Hematopoietic multipotent progenitor cell treated with erythropoietin and hydrocortisone succinate and interleukin-3 and kit ligand, for 6 days (in vitro differentiated cells): ENCODE results near the gene SACS.
A peak's percentile ranks its signal among the peaks of the same experiment; 100 is the strongest.
"Not testable (repeated sequence)": the region's sequence is repeated elsewhere in the genome, so short reads cannot be mapped to it uniquely, and the experiment has no call there.

Experiments
- DNase-seq: peaks from one replicate; pipeline ENCODE4 v3.0.0-alpha.2; 2015

SACS gene

DNA sequence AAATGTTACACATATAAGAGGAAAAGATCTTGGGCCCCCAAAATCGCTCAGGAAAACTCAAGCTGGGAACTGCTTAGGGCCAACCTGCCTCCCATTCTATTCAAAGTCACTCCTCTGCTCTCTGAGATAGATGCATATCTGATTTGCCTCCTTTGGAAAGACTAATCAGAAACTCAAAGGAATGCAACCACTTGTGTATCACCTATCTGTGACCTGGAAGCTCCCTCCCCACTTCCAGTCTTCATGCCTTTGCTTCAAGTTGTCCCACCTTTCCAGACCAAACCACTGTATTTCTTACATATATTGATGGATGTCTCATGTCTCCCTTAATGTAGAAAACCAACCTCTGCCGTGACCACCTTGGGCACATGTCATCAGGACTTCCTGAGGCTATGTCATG lies 32.3 kb downstream of the SACS start:
- DNase-seq: not testable (repeated sequence)

DNA sequence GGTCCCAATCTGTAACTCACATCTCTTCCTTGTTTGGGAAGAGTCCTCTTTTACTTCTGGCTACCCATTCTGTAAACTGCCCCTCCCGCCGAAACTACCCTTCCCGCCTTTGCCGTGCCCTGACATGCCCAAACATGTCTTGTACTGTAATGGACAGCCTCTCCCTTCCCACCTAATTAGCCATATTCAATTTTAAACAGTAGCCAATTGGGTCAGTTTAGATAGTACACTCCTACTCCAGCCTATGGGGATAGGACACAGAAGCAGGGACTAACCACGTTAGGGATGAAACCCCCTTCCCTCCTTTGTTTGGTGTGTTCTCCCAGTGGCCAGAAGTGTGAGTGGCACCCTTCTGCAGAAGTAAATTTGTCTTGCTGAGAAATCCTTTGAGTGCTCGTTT lies 34.2 kb downstream of the SACS start:
- no peak for DNase-seq

DNA sequence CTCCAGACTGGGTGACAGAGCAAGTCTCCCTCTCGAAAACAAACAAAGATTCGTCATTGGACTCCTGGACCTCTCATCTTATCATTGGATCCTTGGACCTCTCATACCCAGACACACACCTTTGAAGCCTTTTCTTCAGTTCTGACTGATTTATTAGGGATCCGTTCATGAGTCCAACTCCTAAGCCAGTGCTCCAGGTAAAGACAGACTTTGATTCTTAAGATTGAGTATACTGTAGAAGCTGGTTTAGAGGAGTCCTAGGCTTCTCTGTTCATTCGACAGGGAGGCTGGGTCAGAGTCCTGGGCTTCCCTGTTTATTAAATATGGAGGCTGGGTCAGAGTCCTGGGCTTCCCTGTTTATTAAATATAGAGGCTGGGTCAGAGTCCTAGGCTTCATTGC lies 38.7 kb downstream of the SACS start:
- DNase-seq: no peak

DNA sequence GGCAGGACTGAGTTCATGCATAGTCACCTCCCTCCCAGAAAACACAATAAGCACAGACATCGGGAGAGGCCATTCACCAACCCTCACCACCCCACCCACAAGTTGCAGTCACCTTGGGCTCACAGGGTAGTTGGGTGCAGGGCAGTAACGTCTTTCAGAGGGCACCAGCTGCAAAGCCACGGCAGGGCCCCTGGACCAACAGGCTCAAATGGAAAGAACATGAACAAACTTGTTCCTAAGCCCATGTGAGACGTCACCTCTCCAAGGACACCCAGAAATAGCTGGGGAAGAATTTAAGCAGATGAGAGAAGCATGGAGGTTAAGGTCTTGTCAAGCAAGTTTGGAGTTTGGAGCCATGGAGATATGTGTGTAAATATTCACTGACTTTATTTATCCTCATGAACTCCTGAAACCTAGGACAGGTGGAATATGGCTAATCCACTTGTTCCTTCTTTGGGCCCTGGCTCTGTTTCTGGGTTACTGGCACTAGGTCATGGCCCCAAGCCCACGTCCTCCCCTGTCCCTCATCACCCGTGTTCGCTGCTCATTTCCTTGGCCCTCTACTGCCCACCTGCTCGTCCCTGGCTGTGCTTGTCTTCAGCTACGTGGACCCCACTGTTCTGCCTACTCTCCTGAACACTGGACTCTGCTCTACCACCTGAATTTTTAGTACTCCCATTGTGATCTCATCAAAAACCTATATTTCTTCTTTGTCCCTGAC lies 40.4 kb downstream of the SACS start:
- DNase-seq: no peak

DNA sequence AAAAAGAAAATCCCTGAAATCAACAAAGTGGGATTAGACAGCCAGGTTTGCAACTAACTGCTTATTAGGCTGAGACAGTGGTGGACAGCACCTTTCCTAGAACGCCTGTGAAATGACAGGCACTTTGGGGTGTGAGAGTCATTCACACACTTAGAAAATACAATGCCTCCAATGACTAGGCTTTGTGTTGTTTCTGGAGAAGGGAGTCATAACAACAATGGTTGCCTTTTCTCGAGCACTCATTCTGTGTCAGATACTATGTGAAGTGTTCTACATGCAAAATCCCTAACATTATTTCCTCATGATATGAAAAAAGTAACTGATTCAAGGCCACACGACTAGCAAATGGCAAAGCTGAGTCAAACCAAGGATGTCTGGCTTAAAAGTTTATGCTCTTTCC lies 41.2 kb downstream of the SACS start:
- DNase-seq: no peak

DNA sequence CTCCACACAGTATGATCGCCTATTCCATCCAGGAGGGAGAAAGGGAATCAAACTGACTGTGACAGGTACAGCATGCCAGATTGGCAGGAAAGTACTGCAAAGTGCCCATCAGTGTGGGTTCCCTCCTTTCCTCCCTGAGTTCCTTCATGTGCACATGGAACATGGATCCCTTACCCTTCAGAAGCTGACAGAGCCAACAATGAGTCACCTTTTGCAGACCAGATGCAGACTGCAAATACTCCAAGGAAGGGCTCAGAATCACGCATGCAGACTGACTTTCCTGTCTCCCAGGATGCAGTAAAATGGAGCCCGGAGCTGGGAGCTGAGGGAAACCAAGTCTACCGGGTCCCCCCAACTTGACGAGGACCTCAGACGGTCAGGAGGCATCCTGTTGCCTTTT lies 41.8 kb downstream of the SACS start:
- DNase-seq: no peak

DNA sequence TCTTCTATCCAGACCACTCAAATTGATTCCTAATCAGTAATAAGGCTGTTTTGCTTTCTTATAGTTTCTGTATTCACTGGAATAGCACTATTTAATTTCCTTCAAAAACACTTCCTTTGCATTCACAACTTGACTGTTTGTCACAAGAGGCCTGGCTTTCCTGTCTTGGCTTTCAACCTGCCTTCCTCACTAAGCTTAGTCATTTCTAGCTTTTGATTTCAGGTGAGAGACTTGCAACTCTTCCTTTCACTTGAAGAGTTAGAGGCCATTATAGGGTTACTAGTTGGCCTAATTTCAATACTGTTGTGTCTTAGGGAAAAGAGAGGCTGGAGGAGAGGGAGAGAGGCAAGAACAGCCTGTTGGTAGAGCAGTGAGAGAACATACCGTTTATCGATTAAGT lies 47.0 kb downstream of the SACS start:
- no peak for DNase-seq

DNA sequence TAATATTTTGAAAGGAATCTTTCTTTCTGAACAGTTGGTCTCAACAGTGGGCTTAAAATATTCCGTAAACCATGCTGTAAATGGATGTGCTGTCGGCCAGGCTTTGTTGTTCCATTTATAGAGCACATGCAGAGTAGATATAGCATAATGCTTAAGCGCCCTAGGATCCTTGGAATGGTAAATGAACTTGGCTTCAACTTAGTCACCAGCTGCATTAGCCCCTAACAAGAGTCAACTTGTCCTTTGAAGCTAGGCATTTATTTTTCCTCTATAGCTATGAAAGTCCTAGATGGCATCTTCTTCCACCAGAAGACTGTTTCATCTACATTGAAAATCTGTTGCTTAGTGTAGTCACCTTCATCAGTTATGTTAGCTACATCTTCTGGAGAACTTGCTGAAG lies 47.6 kb downstream of the SACS start:
- DNase-seq: no peak

DNA sequence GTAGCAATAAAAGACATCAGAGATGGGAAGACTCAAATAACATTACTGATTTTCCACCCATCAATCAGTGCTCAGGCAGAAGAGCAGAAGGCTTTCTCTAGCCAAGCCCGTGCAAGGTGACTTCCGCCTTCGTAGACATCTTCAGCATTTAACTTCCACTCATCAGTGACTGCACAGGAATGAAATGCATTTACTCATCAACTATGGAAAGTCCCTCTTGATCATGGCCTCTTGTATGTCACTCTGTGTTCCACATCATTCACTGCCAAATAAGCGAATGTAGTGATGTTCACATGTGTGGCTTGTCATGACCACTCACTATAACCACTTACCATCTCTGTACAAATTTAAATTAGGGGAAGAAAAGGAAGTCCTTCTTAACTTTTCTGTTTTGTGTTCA lies 49.4 kb downstream of the SACS start:
- no peak for DNase-seq

DNA sequence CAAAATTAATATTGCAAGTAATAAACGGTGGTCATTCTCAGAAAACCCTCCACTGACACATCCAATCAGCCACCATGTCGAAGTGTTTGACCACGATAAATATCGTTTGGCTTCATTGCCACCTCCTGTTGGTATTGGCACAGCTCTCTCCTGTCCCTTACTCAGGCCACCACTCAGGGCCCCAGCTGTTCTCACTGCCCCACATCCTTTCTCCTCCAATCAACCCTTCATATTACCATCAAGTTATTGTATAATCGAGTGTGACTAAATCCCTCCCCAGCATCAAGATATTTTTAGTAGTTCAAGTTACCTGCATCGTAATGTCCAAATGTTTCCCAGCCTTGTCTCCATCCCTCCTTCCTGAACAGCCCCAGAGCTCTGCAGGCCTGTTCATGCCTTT lies 50.4 kb downstream of the SACS start:
- no peak for DNase-seq

DNA sequence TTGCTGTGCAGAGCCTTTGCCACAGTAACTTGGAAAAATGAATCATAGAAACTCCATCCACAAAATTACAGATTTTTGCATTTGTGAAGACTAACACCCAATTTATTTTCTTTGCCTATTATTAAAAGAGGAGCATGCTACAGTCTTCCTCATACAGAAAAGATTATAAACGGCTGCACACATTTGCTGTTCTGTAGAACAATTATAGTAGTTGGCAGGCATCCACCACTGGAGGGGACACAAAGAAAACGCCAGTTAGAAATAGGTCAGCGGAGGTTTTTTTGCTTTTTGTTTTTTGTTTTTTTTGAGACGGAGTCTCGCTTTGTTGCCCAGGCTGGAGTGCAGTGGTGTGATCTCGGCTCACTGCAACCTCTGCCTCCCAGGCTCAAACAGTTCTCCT lies 51.6 kb downstream of the SACS start:
- no peak for DNase-seq

DNA sequence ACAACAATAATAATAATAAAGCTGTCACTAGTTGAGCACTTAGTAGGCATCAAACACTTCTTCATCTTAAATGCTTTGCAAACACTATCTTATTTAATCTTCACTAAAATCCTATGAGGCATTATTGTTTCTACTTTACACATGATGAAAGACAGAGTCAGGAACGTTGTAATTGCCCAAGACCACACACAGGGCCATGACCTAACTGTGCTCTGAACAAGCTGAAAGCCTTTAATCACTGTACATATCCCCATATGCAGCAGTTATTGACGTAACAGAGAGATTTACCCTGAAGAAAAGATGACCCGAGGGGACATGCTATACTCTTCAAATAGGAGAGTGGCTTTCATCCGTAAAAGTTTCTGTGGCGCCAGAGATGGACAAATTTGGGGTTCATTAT lies 53.0 kb downstream of the SACS start:
- no peak for DNase-seq

DNA sequence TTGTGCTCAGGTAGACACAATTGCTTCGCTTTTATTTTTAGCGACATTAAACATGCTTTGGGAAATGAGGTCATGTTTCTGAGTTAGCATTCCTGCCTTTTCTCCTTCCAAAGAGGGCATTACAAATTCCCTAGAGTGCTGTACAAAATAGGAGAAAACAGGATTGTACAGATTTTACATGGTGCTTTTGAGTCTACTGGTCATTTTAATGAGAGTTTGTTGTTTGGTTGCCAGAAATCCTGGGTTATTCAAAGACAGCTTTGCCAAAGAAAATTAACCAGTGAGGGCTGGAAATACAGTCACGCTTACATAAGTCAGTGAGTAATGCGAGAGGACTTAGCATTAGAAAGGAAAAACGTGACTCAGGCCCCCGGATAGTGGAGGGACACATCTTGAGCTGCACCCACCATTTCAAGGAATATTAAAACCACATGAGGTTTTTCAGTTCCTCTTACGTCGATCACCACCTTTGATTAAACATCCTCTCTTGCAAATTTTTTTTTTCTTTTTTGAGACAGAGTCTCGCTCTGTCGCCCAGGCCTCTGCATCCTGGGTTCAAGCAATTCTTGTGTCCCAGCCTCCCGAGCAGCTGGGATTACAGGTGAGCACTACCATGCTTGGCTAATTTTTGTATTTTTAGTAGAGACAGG lies 55.4 kb downstream of the SACS start:
- DNase-seq: peak; percentile 56

DNA sequence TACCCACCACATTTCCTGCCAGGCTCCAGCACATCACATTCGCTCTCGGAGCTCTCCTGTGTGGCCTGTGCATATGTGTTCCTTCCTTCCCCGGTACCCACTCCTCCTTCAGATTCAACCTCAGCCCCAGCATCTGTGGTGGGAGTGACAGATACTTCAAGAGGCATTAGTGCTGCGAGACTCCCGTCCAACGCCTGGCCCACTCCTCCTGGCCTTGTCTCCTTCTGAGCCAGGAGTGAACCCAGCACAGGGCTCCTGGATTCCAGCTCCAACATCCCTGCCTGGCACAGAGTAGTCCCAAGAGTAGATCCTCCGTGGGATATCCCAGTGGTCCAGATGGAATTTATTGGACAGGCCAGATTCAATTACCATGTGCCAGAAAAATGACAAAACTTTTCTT lies 55.9 kb downstream of the SACS start:
- DNase-seq: no peak

DNA sequence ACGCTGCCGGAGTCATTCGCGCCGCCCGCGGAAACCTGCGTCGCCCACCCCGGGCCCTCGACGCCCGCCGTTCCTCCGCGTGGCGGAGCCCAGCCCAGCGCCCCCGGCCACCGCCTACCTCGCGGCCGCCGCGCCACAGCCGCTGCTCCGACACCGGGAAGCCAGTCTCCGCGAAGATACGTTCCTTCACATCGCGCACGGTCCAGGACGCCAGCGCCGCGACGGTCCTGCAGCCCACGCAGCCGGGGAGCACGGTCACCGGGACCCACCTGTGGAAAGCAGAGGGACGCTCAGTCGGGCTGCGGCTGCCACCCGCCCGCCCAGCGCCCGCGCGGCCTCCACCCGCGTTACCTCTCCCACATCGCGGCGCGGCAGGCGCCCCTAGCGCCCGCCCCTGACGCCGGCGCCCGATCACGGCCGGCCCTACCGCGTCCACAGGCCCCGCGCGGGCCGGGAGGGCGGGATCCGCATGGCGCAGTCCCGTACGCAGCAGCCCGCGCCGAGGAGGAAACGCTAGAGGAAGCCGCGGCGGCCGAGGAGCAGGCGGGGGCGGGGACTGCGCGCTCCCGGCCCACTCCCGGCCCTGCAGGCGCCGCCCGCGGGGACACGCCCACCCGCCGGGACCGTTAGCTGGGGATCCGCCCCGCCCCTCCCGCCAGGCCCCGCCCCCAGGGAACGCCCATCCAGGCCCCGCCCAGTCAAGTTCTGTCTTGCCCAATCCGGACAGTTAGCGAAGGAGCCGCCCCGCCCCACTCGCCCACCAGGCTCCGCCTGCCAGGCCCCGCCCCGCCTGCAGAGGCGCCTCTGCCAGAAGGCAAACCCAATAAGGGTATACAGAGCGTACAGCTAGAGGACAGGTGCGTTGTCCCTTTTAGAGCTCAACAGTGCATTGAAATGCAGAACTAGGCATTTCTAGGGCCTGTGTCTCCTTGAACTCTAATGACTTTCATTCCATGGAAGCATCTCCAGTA lies 58.2 kb downstream of the SACS start:
- peak; percentile 95 for DNase-seq

DNA sequence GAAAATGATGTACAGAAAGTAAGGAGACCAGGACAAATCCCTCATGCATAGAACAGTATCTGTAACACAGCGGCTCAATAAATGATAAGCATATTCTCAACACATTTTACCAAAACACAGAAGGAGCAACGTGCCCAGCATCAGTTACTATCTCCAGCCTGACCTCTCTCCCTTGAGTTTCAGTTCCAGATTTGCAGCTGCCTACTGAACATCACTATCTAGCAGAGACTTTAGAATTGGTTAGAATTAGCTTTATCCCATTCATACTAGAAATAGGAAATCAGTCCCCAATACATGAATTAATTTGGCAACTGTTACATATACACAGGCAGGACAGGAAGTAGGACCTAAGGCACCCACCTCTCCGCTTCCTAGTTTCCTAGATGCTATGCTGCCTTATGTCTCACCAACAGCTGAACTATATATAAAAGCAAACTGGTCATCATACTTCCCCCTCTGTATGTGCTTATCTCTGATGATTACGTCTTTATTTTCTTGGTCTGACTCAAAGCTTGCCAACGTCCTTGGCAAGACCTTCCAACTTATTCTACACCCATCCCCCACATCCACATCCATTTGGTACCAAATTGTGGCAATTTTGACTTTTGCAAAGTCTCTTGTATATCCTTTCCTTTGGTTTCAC lies 61.1 kb downstream of the SACS start:
- peak; percentile 28 for DNase-seq

DNA sequence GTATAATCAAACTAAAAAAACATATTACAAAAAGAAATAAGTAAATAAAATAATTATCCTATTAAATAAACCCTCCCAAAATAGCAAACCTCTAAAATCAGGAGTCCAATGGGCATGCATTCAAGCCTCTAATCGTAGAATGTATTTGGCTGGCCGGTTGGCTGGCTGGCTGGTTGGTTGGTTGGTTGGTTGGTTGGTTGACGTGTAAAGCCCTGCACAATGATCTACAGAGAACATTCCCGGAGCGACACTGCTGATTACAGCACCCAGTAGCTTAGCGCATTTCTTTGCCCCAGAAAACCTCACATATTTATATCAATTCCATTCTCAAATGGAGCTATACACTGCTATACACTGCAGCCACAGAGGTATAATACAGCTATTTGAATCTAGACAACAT lies 65.6 kb downstream of the SACS start:
- no peak for DNase-seq

DNA sequence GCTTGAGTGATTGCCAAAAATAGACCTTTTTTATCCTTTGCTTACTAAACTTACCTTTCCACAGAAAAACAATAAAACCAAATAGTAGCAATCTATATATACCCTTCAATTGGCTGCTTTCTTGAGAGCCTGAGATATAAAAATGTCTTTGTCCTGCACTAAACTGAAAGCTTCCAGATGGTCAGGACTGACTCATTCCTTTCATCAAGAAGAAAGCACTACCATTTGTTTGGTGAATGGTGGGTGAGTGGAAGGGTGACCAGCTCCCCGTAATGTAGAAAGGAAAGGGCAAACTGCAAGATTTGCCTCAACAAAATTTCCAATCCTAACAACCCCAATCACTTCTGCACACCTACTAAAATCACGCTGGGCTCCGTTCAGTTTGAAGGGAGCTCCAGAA lies 67.8 kb downstream of the SACS start:
- no peak for DNase-seq

DNA sequence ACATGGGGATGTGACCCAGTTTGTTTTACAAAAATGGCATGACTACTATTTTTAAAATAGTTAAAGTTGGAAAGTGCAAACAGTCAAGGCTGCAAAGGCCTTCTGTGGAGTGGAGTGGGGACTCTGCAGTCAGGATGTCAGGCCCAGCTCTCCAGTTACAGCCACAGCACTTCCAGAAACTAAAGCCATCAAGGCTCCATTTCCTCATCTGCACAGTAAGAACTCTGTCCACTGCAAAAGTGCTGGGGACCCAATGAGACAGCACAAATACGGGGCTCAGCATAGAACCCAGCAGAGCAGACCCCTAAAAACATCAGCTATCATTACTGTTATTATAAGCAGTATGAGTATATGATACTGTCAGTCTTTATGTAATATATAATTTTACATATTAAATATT lies 73.6 kb downstream of the SACS start:
- DNase-seq: no peak

DNA sequence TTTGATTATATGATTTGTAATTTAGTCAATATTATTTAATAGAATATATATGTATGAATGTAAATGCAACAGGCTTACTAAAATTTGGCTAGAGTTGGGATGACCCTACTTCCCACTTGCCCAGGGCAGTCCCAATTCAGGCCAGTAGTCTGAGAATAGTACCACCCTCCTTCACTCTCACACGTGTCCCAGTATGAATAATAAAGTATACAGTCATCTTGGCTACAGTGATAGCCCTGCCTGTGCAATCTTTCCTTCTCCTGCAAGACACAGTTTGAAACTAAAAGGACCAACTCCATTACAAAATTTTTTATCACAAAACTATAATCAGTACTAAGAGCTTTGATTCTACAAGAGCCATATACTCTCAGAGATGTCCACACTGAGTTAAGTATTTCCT lies 76.2 kb downstream of the SACS start:
- no peak for DNase-seq

DNA sequence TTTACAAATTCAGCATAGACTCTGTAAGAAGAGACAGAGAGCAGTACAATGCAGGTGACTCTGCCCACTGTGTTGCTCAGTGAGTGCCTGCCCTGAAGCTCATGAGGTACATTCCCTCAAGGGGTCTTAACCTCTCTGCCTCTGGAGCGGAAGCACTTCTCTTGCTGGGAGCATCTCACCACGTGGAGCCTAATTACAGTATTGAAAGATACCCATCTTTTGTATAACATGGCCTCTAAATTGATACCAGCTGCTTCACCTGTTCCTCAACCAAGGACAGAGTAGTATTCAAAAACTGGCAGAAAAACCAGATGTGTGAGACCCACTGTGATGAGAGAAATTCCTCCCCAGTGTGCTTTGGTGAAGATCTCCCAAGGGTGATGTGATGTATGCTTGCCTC lies 77.1 kb downstream of the SACS start:
- no peak for DNase-seq

DNA sequence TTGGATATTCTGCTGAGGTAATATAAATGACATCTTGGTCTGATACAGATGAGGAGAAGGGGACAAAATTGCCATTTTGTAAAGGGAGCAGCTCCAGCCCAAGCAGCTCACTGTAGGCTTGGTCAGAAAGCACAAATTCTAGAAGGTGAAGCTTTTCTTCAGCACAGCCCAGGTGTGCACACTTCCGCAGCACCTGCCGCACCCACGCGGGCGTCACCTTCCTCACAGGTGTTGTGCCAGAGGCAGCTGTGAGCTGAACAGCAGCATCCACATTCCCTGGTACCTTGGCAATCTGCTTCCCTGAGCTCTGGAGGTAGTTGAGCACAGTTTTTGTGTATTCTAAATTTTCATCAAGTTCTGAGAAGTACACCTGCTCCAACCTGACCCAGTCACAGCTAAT lies 79.0 kb downstream of the SACS start:
- no peak for DNase-seq

DNA sequence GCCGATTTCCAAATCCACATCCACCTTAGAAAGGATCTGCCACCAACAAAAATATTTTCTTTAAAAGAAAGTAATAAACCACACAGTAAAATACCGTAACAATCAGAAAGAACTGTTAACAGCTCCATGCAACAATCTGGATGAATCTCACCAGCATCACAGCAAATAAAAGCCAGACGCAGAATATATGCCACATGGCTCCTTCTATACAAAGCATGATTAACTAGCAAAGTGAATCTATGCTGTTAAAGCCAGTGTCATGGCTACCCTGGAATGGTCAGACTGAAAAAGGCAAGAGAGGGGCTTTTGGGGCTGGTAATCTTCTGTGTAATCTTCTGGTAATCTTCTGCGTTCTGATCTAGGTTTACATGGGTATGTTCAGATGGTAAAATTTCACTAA lies 81.3 kb downstream of the SACS start:
- no peak for DNase-seq
